Body of pancreas (tissue), 4 donors: Measurements from ENCODE around the gene SRSF7.

Experiments
- CTCF ChIP-seq, 7 experiments: fragments of 450-650 bp in 4 of 7; fragments of 200-600 bp in 3 of 7; sonication (generic) in 3 of 7; IDR thresholded peaks; one replicate each; pipeline ENCODE4 v1.5.1; 2016 to 2019; ENCODE audit warnings: antibody characterized with exemption in 7 of 7
- POLR2A ChIP-seq, 3 donors: fragments of 450-650 bp; IDR thresholded peaks; one replicate each; pipeline ENCODE4 v1.6.1; 2016; ENCODE audit warnings: antibody characterized with exemption in 3 of 3, mild to moderate bottlenecking in 2 of 3

- no peak for TF ChIP-seq POLR2A (IDR thresholded peaks at IDR 0.05)
- TF ChIP-seq CTCF (IDR thresholded peaks at IDR 0.05) = no peak
These were observed 44.3 kb downstream of the SRSF7 start for GRCh38 chr2:38706846-38707345.
